Right lobe of liver (tissue), 6 donors: ENCODE data around the gene TSHR. TPM values are rescaled to one million over a fixed set of nuclear protein-coding genes. Genes with fewer than 3 reads are reported as not detected.
A peak's percentile ranks its signal among the peaks of the same experiment; 100 is the strongest.

Experiments
- ATAC-seq, 4 donors: fragments of 200-7000 bp; cut with Tn5 transposase; one replicate each; pipeline ENCODE4 v1.9.1; 2020; ENCODE audit warnings: mild to moderate bottlenecking in 4 of 4, moderate library complexity in 4 of 4
- DNase-seq, 3 donors: peaks; one replicate each; pipeline ENCODE4 v3.0.0-alpha.2; 2020
- H3K27ac ChIP-seq, 3 donors: fragments of 200-600 bp; one replicate each; pipeline ENCODE4 v1.8.0; 2022
- H3K27me3 ChIP-seq, 2 donors: fragments of 200-600 bp; one replicate each; pipeline ENCODE4 v1.8.0; 2022
- H3K36me3 ChIP-seq, 4 donors: fragments of 200-600 bp; sonication (generic) in 1 of 4; one replicate each; pipeline versions ENCODE4 v1.5.1 to v1.8.0; 2017 to 2022; ENCODE audit warnings: control low read depth in 1 of 4
- H3K4me1 ChIP-seq, 4 donors: fragments of 200-600 bp; sonication (generic) in 1 of 4; one replicate each; pipeline versions ENCODE4 v1.5.1 to v1.8.0; 2017 to 2022; ENCODE audit warnings: control low read depth in 1 of 4
- H3K4me3 ChIP-seq, 3 donors: fragments of 200-600 bp; one replicate each; pipeline ENCODE4 v1.8.0; 2022
- H3K9me3 ChIP-seq, 4 donors: fragments of 200-600 bp; sonication (generic) in 1 of 4; one replicate each; pipeline versions ENCODE4 v1.5.1 to v1.8.0; 2017 to 2022; ENCODE audit warnings: control low read depth in 1 of 4
- CTCF ChIP-seq, 4 donors: fragments of 200-600 bp in 3 of 4; fragments of 450-650 bp in 1 of 4; IDR thresholded peaks; one replicate each; pipeline versions ENCODE4 v1.5.1 to v1.8.0; 2016 to 2022; ENCODE audit warnings: antibody characterized with exemption in 4 of 4, mild to moderate bottlenecking in 2 of 4
- POLR2A ChIP-seq: fragments of 450-650 bp; IDR thresholded peaks from one replicate; pipeline ENCODE4 v1.6.1; 2017; ENCODE audit warnings: antibody characterized with exemption, mild to moderate bottlenecking
- WGBS: methylation state at CpG from one replicate; pipeline ENCODE4 v1.1.6; 2018; ENCODE audit warnings: low coverage, low lambda C conversion rate; ENCODE audit not compliant: insufficient coverage; ENCODE audit errors: missing lambda C conversion rate; 5-methylcytosine and 5-hydroxymethylcytosine counted together
- intact Hi-C, 2 donors: fragments of 100-400 bp; cut with DNase I; formaldehyde crosslinking; loops; one replicate each; pipeline versions ENCODE4 v1.11.2 to v1.14.1; 2022
- total RNA-seq, 6 experiments: library from RNA; depleted of rRNA in 2 of 6; stranded (reverse); fragments of >200 nt in 2 of 6; fragmentation: NEBNext Ultra II Directional in 3 of 6; extraction: Animal tissue kit (Norgen Biotek cat#: 25700) in 3 of 6; gene quantifications; one replicate each; pipeline versions ENCODE4 v1.1.0 to v1.2.4, GENCODE V29; 2016 to 2023
- donor health status: DM: no; HTN: yes; CAD: no.
- donor health status: DM: no; HTN: no; CAD: no.
- donor health status: DM: no; HTN: no; CAD: no.
- donor health status: DM: no; HTN: yes; CAD: no.
- donor health status: DM: no; HTN: yes; CAD: no.

Gene TSHR
- total RNA-seq, 6 experiments from 2014 or later, result 0.37 TPM; not detected in 5

- intact Hi-C loops, result no loop called here
- Histone ChIP-seq H3K4me1 (peaks cover 0 to 7% (median 0%) of the 10 kb centered on the region in 4 donors), H3K4me3 (no peak overlapping the region), H3K27ac (no peak overlapping the region), H3K27me3 (no peaks in the 10 kb centered on the region), H3K9me3 (no peaks in the 10 kb centered on the region), H3K36me3 (no peaks in the 10 kb centered on the region)
- WGBS, result 38% methylated on average over 4 of the region's 4 CpGs
- no peak for DNase-seq
- peak in 2 of 4 donors; percentile 13 to 49 for ATAC-seq
- TF ChIP-seq POLR2A (no peak), CTCF (IDR thresholded peaks at IDR 0.05) (no peak)
Measured at GRCh38 chr14:81062380-81062779, 107.0 kb downstream of the TSHR start.

- no peaks in the 10 kb centered on the region for H3K9me3 ChIP-seq
- H3K36me3 ChIP-seq, result no peaks in the 10 kb centered on the region
- WGBS, result 9% methylated on average over 4 of the region's 4 CpGs
- H3K4me1 ChIP-seq, result peaks cover 0 to 7% (median 0%) of the 10 kb centered on the region in 4 donors
- TF ChIP-seq CTCF (IDR thresholded peaks at IDR 0.05) (peak; percentile 29 to 50 (median 44)), POLR2A (no peak)
- no peak overlapping the region for H3K4me3 ChIP-seq
- H3K27ac ChIP-seq, result no peak overlapping the region
- intact Hi-C loops, result no loop called here
- DNase-seq, result no peak
- H3K27me3 ChIP-seq, result no peaks in the 10 kb centered on the region
- peak; percentile 82 to 96 (median 91) for ATAC-seq
Measured at GRCh38 chr14:81062816-81063215, 107.4 kb downstream of the TSHR start.

GRCh38 chr14:81066672-81067071, 111.3 kb downstream of the TSHR start:
- ATAC-seq, result no peak
- TF ChIP-seq POLR2A, result no peak
- no peak for TF ChIP-seq CTCF (IDR thresholded peaks at IDR 0.05)
- WGBS, result 50% methylated on average over 1 of the region's 1 CpG

GRCh38 chr14:81067156-81067555, 111.7 kb downstream of the TSHR start:
- 88% methylated on average over 2 of the region's 2 CpGs for WGBS
- Histone ChIP-seq H3K27me3 (no peaks in the 10 kb centered on the region), H3K4me3 (no peak overlapping the region), H3K36me3 (no peaks in the 10 kb centered on the region), H3K4me1 (peaks cover 0 to 7% (median 0%) of the 10 kb centered on the region in 4 donors), H3K27ac (no peak overlapping the region), H3K9me3 (no peaks in the 10 kb centered on the region)
- TF ChIP-seq POLR2A (no peak), CTCF (IDR thresholded peaks at IDR 0.05) (no peak)
- no peak for DNase-seq
- intact Hi-C loops, result no loop called here
- no peak for ATAC-seq

More at GRCh38 chr14:81066672-81067071, 111.3 kb downstream of the TSHR start:
- Histone ChIP-seq H3K4me1 (peaks cover 0 to 7% (median 0%) of the 10 kb centered on the region in 4 donors), H3K36me3 (no peaks in the 10 kb centered on the region), H3K4me3 (no peak overlapping the region), H3K9me3 (no peaks in the 10 kb centered on the region), H3K27me3 (no peaks in the 10 kb centered on the region), H3K27ac (no peak overlapping the region)
- no peak for DNase-seq
- intact Hi-C loops, result no loop called here
